Measurements from ENCODE around the gene NAV3. TPM values are rescaled to one million over a fixed set of nuclear protein-coding genes. Genes with fewer than 3 reads are reported as not detected.

NAV3 gene
- polyA plus RNA-seq, 1 donor from 2014 or later, result 36.9 TPM

GRCh38 chr12:78176643-78177042, 345.9 kb downstream of the NAV3 start:
- no peak overlapping the region for H3K9ac ChIP-seq (ENCODE audit: low read length)
- H4K20me1 ChIP-seq (ENCODE audit: insufficient read depth), result no peaks in the 10 kb centered on the region
- no peak overlapping the region for H3K4me3 ChIP-seq (ENCODE audit: low read length)
- no peaks in the 10 kb centered on the region for H3F3A ChIP-seq (ENCODE audit: insufficient read depth, low read length, poor library complexity, severe bottlenecking)
- H3K27me3 ChIP-seq (ENCODE audit: insufficient read depth, low read depth, low read length), result no peaks in the 10 kb centered on the region
- TF ChIP-seq EP300 (conservative IDR thresholded peaks at IDR 0.05; ENCODE audit: poor library complexity, severe bottlenecking) (peak; percentile 30), TAF1 (IDR thresholded peaks at IDR 0.05; ENCODE audit: low read depth) (no peak), REST (IDR thresholded peaks at IDR 0.05; ENCODE audit: borderline replicate concordance) (peak; percentile 19), POLR2AphosphoS5 (IDR thresholded peaks at IDR 0.05) (peak; percentile 61), RAD21 (conservative IDR thresholded peaks at IDR 0.05) (no peak), MXI1 (conservative IDR thresholded peaks at IDR 0.05; ENCODE audit: poor library complexity, severe bottlenecking) (no peak), SMC3 (conservative IDR thresholded peaks at IDR 0.05; ENCODE audit: poor library complexity) (no peak), CTCF (IDR thresholded peaks at IDR 0.05; ENCODE audit: poor library complexity, severe bottlenecking) (no peak), EZH2 (IDR thresholded peaks at IDR 0.05; ENCODE audit: borderline replicate concordance, insufficient read depth, low read length, poor library complexity, severe bottlenecking) (no peak)
- no peak overlapping the region for H2AFZ ChIP-seq (ENCODE audit: low read depth, low read length)
- H3K9me3 ChIP-seq (ENCODE audit: low read length), result no peaks in the 10 kb centered on the region
- H3K9me2 ChIP-seq (ENCODE audit: insufficient read depth, low read length), result no peaks in the 10 kb centered on the region
- H3K27ac ChIP-seq (ENCODE audit: low read length), result peak overlapping the region; percentile 25
- no peaks in the 10 kb centered on the region for H3K79me2 ChIP-seq (replicated peaks; ENCODE audit: insufficient read depth, low read length)
- H3K4me2 ChIP-seq (ENCODE audit: low read length), result peak overlapping the region; percentile 17
- H3K36me3 ChIP-seq (ENCODE audit: insufficient read depth, low read length), result peaks cover 5% of the 10 kb centered on the region

DNA sequence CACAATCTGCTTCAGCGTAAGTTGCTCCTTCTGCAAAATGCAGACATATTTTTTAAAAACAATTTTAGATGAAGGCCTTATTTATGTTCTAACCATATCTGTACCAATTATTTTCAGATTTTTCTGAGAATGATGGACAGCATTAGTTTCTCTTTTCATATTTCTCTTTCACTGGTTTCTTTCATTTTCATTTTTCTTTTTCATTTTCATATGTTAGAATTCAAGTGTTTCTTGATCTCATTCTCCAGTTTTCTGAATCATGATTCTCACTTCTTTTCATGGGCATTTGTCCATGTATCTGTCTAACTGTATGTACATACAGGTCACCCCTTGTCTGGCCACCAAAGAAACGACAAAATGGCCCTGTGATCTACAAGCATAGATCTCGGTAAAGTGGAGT, 346.6 kb downstream of the NAV3 start:
- Histone ChIP-seq H3K9me3 (ENCODE audit: low read length) (no peaks in the 10 kb centered on the region), H3K4me3 (ENCODE audit: low read length) (no peak overlapping the region), H4K20me1 (ENCODE audit: insufficient read depth) (no peaks in the 10 kb centered on the region), H2AFZ (ENCODE audit: low read depth, low read length) (no peak overlapping the region), H3K79me2 (replicated peaks; ENCODE audit: insufficient read depth, low read length) (no peaks in the 10 kb centered on the region), H3K27me3 (ENCODE audit: insufficient read depth, low read depth, low read length) (no peaks in the 10 kb centered on the region), H3F3A (ENCODE audit: insufficient read depth, low read length, poor library complexity, severe bottlenecking) (no peaks in the 10 kb centered on the region), H3K36me3 (ENCODE audit: insufficient read depth, low read length) (peaks cover 1% of the 10 kb centered on the region), H3K9ac (ENCODE audit: low read length) (no peak overlapping the region), H3K9me2 (ENCODE audit: insufficient read depth, low read length) (no peaks in the 10 kb centered on the region), H3K27ac (ENCODE audit: low read length) (peak overlapping the region; percentile 5), H3K4me2 (ENCODE audit: low read length) (no peak overlapping the region)
- TF ChIP-seq MXI1 (conservative IDR thresholded peaks at IDR 0.05; ENCODE audit: poor library complexity, severe bottlenecking) (no peak), REST (IDR thresholded peaks at IDR 0.05; ENCODE audit: borderline replicate concordance) (no peak), SMC3 (conservative IDR thresholded peaks at IDR 0.05; ENCODE audit: poor library complexity) (no peak), EZH2 (IDR thresholded peaks at IDR 0.05; ENCODE audit: borderline replicate concordance, insufficient read depth, low read length, poor library complexity, severe bottlenecking) (no peak), TAF1 (IDR thresholded peaks at IDR 0.05; ENCODE audit: low read depth) (no peak)

All from neural cell (in vitro differentiated cells).